SK-N-SH treated with all-trans-retinoic acid at 6 μM for 48 hours (cell line): ENCODE results near the gene RNF7.

Experiments
- PATZ1 ChIP-seq: fragments of 250-450 bp; sonication (Bioruptor Pico); IDR thresholded peaks from 2 replicates; pipeline ENCODE4 v1.8.0; 2020; ENCODE audit warnings: mild to moderate bottlenecking, moderate library complexity, borderline replicate concordance
- ZFP3 ChIP-seq: fragments of 250-450 bp; sonication (Bioruptor Pico); IDR thresholded peaks from 2 replicates; pipeline ENCODE4 v1.5.0; 2020; ENCODE audit warnings: mild to moderate bottlenecking, moderate library complexity
- ZNF70 ChIP-seq: fragments of 450-650 bp; formaldehyde crosslinking; IDR thresholded peaks from 2 replicates; pipeline ENCODE4 v1.5.0; 2020; ENCODE audit warnings: mild to moderate bottlenecking, moderate library complexity

- TF ChIP-seq PATZ1 (CRISPR knock-in tag): no peak
- TF ChIP-seq ZNF70 (CRISPR knock-in tag): no peak
- no peak for TF ChIP-seq ZFP3 (CRISPR knock-in tag)
Measured at GRCh38 chr3:141783632-141784031, 45.5 kb downstream of the RNF7 start.
